MM.1S (cell line): ENCODE results near the gene NSD1.

Experiments
- CTCF ChIP-seq: fragments of 300-600 bp; sonication (generic); IDR thresholded peaks from 2 replicates; pipeline ENCODE4 v1.5.1; 2016; ENCODE audit warnings: antibody characterized with exemption, low read length, mixed read lengths
- EZH2 ChIP-seq: fragments of 300-600 bp; sonication (generic); optimal IDR thresholded peaks from 2 replicates; pipeline ENCODE3; 2017; ENCODE audit warnings: low read depth, mild to moderate bottlenecking, antibody characterized with exemption, low read length, mixed read lengths
- EZH2phosphoT487 ChIP-seq: fragments of 300-600 bp; sonication (generic); IDR thresholded peaks from 2 replicates; pipeline ENCODE4 v1.6.1; 2018; ENCODE audit warnings: antibody characterized with exemption, low read length

GRCh38 chr5:177097016-177097985 is 36.3 kb upstream of the NSD1 start:
- TF ChIP-seq CTCF (no peak), EZH2 (no peak), EZH2phosphoT487 (no peak)
